ENCODE measurements around the gene LRRC36.

- no peak for TF ChIP-seq POLR2A (IDR thresholded peaks at IDR 0.05; ENCODE audit: low read length)
- TF ChIP-seq GATA1 (IDR thresholded peaks at IDR 0.05; ENCODE audit: low read depth, low read length): no peak
Observed at GRCh38 chr16:67430504-67430976, 103.9 kb downstream of the LRRC36 start.
